AG09319 (cell line): Measurements from ENCODE around the gene CDH12.

ENCODE experiments used
- DNase-seq: peaks from one replicate; pipeline ENCODE4 v3.0.0-alpha.2; 2010; ENCODE audit warnings: low read depth; ENCODE audit errors: extremely low read depth
- TF ChIP-seq, protein P1 (sequence below): IDR thresholded peaks from 2 replicates; pipeline ENCODE4 v1.5.1; 2011; ENCODE audit warnings: low read depth, mild to moderate bottlenecking, inconsistent platforms, low read length, moderate library complexity

Gene CDH12

DNA sequence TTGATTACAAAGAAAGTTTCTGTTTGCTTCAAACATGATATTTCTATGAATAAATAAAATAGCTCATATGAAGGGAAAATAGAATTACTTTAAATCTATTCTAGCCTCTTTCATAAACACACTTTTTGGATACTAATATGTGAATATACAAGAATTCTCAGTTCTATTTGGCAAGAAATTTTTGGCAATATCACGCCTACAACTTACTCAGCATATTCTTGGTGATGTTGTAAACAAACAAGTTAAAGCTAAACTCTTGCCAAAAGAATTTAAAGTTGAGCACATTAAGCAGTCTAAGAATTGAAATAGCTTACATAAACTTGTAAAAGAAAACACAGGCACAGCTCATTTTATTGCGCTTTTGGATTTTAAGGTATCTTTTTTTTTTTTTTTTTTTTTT is 209.8 kb downstream of the CDH12 start:
- TF ChIP-seq, protein P1, sequence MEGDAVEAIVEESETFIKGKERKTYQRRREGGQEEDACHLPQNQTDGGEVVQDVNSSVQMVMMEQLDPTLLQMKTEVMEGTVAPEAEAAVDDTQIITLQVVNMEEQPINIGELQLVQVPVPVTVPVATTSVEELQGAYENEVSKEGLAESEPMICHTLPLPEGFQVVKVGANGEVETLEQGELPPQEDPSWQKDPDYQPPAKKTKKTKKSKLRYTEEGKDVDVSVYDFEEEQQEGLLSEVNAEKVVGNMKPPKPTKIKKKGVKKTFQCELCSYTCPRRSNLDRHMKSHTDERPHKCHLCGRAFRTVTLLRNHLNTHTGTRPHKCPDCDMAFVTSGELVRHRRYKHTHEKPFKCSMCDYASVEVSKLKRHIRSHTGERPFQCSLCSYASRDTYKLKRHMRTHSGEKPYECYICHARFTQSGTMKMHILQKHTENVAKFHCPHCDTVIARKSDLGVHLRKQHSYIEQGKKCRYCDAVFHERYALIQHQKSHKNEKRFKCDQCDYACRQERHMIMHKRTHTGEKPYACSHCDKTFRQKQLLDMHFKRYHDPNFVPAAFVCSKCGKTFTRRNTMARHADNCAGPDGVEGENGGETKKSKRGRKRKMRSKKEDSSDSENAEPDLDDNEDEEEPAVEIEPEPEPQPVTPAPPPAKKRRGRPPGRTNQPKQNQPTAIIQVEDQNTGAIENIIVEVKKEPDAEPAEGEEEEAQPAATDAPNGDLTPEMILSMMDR, result no peak
- no peak for DNase-seq

DNA sequence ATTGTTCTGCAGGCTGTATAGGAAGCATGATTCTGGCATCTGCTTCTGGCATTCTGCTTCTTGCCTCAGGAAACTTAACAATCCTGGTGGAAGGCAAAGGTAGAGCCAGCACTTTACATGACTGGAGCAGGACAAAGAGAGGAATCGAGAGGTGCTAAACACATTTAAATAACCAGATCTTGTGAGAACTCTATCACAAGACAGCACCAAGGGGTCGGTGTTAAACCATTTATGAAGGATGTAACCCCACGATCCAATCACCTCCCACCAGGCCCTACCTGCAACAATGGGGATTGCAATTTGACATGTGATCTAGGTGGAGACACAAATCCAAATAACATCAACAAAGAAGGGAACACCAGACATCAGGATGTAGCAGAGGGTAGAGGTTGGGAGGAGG is 221.5 kb downstream of the CDH12 start:
- DNase-seq, result no peak
- TF ChIP-seq, protein P1, result no peak

DNA sequence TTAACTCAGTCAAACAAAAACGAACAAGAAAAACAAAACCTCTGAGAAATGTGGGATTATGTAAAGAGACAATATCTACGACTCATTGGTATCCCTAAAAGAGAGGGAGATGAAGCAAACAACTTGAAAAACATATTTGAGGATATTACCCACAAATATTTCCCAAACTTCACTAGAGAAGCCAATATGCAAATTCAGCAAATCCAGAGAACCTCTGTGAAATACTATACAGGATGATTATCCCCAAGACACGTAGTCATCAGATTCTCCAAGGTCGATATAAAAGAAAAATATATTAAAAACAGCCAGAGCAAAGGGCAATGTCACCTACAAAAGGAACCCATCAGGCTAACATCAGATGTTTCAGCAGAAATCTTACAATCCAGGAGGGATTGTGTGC is 226.1 kb downstream of the CDH12 start:
- DNase-seq, result no peak
- TF ChIP-seq, protein P1, result no peak

DNA sequence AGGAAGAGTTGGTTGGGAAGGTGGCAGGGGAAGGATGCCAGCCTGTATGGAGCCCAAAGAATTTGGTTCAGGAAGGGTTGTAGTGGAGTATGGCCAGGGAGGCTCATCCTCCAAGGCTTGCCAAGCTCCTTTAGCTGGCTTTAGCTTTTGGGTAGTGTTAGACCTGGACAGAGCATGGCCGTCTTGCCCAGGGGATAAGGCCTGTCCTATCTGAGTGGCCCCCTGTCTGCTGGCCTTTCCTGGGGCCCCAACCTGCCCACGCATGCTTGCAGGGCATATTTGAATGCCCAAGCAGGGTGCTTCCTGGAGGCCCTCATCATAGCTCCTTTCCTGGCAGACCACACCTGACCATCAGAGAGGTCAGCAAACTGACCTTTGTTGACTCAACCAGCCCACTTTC is 227.7 kb downstream of the CDH12 start:
- DNase-seq, result no peak
- TF ChIP-seq, protein P1, result no peak

DNA sequence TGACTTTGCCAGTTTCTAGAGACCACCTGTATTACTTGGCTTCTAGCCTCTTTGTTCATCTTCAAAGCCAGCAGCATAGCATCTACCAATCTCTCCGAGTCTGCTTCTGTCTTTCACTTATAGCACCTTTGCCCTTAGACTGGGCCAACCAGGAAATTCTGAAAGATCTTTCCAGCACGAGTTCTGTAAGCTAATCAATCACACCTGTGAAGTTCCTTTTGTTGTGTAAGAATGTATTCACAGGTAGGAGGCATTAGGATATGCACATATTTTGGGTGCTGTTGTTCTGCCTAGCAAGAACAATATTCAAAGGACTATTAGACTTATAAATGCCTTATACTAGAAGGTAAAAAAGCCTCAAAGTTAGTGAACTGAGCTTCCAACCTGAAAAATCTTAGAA is 232.1 kb downstream of the CDH12 start:
- DNase-seq, result no peak
- TF ChIP-seq, protein P1, result no peak

DNA sequence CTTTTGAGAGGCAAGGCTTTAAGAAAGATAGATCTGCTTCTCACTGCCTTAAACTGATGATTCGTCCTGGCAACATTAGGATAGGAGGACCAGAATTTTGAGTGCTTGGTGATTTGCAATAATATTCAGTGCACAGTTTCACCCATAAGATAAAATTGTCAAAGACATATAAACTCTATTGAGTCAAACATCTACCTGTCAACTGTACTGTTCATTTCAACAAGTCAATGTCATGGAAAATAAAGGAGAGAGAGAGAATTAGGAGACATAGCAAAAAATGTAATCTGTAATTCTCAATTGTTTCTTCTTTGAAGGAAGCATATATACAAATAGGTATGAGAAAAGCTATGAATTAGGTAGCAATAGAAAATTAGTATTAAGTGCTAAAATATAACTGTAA is 237.2 kb downstream of the CDH12 start:
- TF ChIP-seq, protein P1, result no peak
- DNase-seq, result no peak

DNA sequence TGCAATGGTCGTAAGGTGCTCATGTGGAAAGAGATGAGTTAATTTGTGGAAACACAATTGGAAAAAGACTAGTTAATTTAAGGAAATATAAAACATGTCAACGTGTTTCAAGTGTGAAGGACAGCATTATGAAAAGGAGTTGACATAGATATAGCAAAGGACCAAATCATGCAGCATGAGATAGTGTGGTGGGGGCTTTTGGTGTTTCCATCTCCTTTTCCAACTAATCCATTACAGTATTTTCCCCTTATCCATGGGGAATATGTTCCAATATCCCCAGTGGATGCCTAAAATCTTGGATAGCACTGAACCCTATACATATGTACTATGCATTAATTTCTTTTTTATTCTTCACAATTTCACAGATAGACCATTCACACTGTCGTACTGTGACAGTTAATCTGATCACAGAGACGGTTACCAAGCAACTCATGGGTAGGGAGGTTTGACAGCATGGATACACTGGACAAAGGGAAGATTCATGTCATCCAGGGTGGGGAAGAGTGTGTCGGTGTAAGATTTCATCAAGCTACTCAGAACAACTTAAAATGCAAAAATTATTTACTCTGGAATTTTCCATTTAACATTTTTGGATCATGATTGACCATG is 238.6 kb downstream of the CDH12 start:
- TF ChIP-seq, protein P1, result no peak
- no peak for DNase-seq
